ENCODE results near the gene PSMC2.

The PSMC2 gene

GRCh38 chr7:103347507-103348267 lies at the start of gene PSMC2:
Gene PSMC2, plus strand, starts transcription at chr7:103347643. Its CDS starts 69 bp downstream, at chr7:103347712.
- DNase-seq (ENCODE audit: low spot score): peak; percentile 91

DNA sequence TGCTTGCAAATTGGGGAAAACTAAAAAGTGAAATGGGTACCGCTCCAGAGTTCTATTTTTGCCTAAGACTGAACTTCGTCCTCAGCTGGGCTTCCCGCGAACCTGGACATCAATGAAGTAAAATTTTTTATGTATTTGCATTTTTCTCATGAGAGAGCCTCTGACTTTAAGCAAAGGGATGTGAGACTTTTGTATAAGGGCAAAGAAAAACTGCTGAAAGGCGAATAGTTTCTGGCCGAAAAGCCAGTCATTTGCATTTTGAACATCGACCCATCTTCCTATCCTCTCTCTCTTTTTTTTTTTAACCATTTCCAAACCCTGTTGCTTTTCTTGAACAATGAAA lies 49.6 kb upstream of the PSMC2 start:
- DNase-seq (ENCODE audit: low spot score): no peak

GRCh38 chr7:103299660-103300059 lies 47.8 kb upstream of the PSMC2 start:
- DNase-seq (ENCODE audit: low spot score): no peak

GRCh38 chr7:103301441-103301840 lies 46.0 kb upstream of the PSMC2 start:
- DNase-seq (ENCODE audit: low spot score): no peak

DNA sequence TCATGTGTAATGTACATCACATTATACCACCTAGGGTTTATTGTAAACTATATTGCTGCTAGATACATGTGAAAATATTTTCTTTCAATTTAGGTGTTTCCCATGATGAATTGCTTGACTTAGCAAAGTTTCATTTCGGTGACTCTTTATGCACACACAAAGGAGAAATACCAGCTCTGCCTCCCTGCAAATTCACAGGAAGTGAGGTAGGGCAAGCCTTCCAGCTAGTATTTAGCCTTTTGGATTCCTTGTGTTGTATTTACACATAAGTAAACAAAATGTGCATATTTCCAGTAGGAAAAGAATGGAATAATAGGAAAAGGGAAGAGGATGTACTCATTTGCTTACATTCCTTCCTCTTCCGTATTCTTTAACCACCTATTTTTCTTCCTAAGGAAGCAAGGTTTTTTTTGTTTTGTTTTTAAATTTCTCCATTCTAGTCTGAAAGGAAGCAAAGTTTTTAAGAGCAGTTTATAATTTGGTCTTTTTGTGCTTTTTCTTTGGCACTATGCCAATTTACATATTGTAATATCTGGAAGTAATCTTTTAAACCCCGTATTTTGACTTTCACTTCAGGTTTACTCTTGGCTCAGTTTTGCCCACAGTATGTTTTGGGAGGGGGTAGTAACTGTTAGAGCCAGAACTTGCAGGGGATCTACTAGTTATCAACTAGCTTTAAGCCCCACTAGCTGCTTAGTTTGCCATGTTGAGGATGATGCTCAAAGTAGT lies 39.8 kb upstream of the PSMC2 start:
- DNase-seq (ENCODE audit: low spot score): no peak

GRCh38 chr7:103314852-103315251 lies 32.6 kb upstream of the PSMC2 start:
- DNase-seq (ENCODE audit: low spot score): no peak

- no peak for DNase-seq (ENCODE audit: low spot score)
Measured at GRCh38 chr7:103316380-103316941, 31.0 kb upstream of the PSMC2 start.

DNA sequence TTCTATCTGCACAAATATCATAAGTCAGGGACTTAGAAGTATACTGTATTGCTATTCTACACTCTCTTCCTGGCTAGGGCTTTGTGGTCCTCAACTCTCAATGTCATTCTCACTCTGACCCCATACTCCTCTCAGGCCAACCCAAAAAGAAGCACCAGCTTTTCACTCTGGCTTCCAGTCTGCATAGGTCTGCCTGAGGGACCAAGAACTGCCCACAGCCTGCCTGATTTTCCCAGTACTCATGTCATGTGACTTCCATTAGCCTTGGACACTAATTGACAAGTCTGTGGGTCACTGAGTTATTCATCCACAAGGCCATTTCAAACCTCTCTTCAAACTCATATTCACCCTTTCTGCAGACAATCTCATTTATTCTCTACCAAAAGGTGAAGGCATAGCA lies 30.4 kb upstream of the PSMC2 start:
- no peak for DNase-seq (ENCODE audit: low spot score)

GRCh38 chr7:103325744-103326143 lies 21.7 kb upstream of the PSMC2 start:
- DNase-seq (ENCODE audit: low spot score): no peak

- DNase-seq (ENCODE audit: low spot score): no peak
Measured at GRCh38 chr7:103336761-103337160, 10.7 kb upstream of the PSMC2 start.

- DNase-seq (ENCODE audit: low spot score): no peak
Measured at GRCh38 chr7:103338864-103339263, 8.6 kb upstream of the PSMC2 start.

- no peak for DNase-seq (ENCODE audit: low spot score)
Measured at GRCh38 chr7:103341466-103341865, 6.0 kb upstream of the PSMC2 start.

- no peak for DNase-seq (ENCODE audit: low spot score)
Measured at GRCh38 chr7:103343332-103343731, 4.1 kb upstream of the PSMC2 start.

DNA sequence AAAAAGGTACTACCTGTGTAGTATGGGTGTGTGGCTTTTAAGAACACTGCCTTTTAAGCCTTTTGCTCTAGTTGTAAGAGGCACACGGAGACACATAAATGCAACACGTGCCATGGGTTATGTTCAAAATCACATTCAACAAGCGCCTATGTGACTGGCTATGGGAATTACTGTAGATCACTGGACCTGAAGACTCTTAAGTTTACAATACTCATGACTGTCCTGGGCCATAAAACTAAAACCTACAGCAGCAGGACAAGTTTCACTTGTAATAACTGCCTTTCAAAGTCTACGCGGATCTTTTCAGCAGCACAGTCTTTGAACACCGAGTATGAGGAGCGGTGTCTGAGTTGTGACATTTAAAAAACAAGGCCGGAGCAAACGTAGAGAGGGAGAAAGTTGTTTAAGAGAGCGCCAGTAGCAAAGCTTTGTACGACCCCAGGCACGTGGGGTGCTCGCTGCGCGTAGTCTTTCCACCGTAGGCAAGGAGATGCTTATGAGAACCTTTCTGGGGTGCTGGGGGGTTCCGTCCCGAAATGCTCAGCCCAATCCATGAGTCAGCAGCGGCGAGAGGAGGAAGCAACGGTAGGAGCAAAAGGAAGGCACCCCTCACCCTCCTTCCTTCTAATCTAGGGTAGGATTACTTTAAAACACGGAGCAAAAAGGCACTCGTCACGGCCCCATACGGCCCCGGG lies 3.5 kb upstream of the PSMC2 start:
- peak; percentile 31 for DNase-seq (ENCODE audit: low spot score)

- DNase-seq (ENCODE audit: low spot score): peak; percentile 91
Measured at GRCh38 chr7:103344453-103345149, 2.8 kb upstream of the PSMC2 start, which contains the start of gene DNAJC2. Gene DNAJC2, minus strand, starts transcription at chr7:103344767. Its CDS starts 145 bp downstream, at chr7:103344622.

DNA sequence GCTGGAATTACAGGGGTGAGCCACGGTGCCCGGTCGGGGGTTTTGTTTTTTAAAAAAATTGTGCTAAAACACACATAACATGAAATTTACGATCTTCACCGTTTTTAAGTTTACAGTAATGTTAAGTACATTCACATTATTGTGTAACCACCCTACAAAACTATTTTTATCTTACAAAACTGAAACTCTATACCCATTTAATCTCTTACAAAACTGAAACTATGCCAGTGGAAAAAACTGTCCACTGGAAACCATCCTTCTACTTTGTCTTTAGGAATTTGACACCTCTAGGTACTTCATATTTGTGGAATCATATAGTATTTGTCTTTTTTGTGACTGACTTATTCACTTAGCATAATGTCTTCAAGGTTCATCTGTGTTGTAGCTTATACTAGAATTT lies 1.0 kb upstream of the PSMC2 start:
- no peak for DNase-seq (ENCODE audit: low spot score)

DNA sequence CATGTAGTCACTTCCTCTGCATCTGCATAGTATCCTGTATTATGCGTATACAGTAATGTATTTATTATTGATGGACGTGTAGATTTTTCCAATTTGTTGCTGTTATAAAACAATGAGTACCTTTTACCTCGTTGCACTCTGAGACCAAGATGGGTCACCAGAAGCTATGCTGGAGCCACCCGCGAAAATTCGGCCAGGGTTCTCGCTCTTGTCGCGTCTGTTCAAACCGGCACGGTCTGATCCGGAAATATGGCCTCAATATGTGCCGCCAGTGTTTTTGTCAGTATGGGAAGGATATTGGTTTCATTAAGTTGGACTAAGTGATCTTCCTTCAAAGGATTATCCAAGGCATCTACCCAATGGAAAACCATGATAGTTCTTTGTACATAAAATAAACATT lies 1.0 kb downstream of the PSMC2 start:
- DNase-seq (ENCODE audit: low spot score): no peak

- DNase-seq (ENCODE audit: low spot score): no peak
Measured at GRCh38 chr7:103348959-103349358, 1.5 kb downstream of the PSMC2 start.

DNA sequence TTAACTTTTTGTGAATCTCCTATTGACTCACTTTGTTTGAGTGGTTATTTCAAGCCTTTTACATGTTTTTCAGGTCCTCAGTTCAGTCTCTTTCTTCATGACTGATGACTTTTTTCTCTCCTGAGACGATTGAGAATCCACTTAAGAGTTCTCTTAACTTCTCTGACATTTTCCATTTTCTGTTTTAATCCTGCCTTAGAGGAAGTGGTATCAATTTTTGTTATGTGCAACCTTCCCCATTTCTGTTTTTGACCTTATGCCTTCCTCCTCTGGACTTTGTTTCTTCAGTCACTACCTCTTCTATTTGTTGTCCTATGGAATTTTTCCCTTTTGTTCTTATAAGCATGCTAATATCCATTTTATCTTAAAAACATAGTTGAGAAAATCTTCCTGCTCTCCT lies 2.4 kb downstream of the PSMC2 start:
- no peak for DNase-seq (ENCODE audit: low spot score)

GRCh38 chr7:103369432-103369831 lies 22.0 kb downstream of the PSMC2 start:
- DNase-seq (ENCODE audit: low spot score): no peak

DNA sequence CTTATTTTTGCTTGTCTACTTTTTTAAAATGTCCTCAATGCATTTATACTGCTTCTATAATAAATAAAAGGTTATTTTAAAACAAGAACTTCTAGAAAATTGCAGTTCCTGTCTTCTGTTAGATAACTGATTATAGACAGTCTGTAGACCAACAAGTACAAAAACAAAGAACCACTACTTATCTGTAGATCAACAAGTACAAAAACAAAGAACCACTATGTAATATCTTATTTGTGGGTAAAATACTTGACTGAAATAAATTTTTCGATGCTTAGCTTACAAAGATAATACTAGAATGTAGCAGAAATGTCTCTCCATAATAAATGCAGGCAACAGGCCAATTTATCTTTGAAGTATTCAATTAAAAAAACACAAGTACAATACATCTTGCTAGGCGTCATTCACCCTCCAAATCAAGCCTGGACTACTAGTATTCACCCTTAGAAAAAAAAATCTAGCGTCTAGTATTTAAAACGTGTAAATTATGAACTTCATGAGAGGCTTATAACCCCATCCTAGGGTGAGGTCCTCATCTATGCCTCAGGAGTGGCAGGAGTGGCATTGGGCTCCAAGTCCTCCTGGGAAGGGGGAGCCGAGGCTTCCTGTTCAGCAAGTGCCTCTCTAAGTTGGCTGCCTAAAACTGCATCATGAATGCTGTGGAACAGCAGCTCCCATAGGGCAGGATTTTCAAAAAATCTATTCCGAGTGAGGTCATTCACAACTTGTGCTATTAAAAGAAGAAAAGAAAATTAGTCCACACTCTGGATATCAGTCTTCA lies 26.6 kb downstream of the PSMC2 start:
- DNase-seq (ENCODE audit: low spot score): no peak

Data from hematopoietic multipotent progenitor cell treated with erythropoietin and hydrocortisone succinate and interleukin-3 and kit ligand, for 15 days (in vitro differentiated cells).